ENCODE data around the gene CCDC192.

GRCh38 chr5:127876384-127876783 is 173.2 kb downstream of the CCDC192 start:
- TF ChIP-seq RAD21 (IDR thresholded peaks at IDR 0.05; ENCODE audit: low read length) = no peak
- TF ChIP-seq MXI1 (IDR thresholded peaks at IDR 0.05; ENCODE audit: borderline replicate concordance, low read depth, low read length) = no peak
- TF ChIP-seq, protein P1, sequence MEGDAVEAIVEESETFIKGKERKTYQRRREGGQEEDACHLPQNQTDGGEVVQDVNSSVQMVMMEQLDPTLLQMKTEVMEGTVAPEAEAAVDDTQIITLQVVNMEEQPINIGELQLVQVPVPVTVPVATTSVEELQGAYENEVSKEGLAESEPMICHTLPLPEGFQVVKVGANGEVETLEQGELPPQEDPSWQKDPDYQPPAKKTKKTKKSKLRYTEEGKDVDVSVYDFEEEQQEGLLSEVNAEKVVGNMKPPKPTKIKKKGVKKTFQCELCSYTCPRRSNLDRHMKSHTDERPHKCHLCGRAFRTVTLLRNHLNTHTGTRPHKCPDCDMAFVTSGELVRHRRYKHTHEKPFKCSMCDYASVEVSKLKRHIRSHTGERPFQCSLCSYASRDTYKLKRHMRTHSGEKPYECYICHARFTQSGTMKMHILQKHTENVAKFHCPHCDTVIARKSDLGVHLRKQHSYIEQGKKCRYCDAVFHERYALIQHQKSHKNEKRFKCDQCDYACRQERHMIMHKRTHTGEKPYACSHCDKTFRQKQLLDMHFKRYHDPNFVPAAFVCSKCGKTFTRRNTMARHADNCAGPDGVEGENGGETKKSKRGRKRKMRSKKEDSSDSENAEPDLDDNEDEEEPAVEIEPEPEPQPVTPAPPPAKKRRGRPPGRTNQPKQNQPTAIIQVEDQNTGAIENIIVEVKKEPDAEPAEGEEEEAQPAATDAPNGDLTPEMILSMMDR (conservative IDR thresholded peaks at IDR 0.05; ENCODE audit: low read depth, low read length) = no peak
- no peak for TF ChIP-seq POLR2A (IDR thresholded peaks at IDR 0.05; ENCODE audit: low read depth, low read length)
- no peak for TF ChIP-seq BHLHE40 (IDR thresholded peaks at IDR 0.05; ENCODE audit: low read depth, low read length)
- TF ChIP-seq SMC3 (IDR thresholded peaks at IDR 0.05; ENCODE audit: low read depth, low read length) = no peak
- TF ChIP-seq, protein P2, sequence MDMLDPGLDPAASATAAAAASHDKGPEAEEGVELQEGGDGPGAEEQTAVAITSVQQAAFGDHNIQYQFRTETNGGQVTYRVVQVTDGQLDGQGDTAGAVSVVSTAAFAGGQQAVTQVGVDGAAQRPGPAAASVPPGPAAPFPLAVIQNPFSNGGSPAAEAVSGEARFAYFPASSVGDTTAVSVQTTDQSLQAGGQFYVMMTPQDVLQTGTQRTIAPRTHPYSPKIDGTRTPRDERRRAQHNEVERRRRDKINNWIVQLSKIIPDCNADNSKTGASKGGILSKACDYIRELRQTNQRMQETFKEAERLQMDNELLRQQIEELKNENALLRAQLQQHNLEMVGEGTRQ (IDR thresholded peaks at IDR 0.05; ENCODE audit: low read depth, low read length) = no peak
- no peak for TF ChIP-seq MAFK (IDR thresholded peaks at IDR 0.05; ENCODE audit: low read depth, low read length)
- TF ChIP-seq RFX5 (IDR thresholded peaks at IDR 0.05; ENCODE audit: low read depth, low read length) = no peak
- no peak for TF ChIP-seq CEBPB (IDR thresholded peaks at IDR 0.05; ENCODE audit: low read depth, low read length)
- no peak for TF ChIP-seq RCOR1 (IDR thresholded peaks at IDR 0.05; ENCODE audit: insufficient replicate concordance, low read length)
- no peak for TF ChIP-seq FOS (IDR thresholded peaks at IDR 0.05; ENCODE audit: low read depth, low read length)

Measured in IMR-90 (cell line).